Erythroblast (primary cell): ENCODE results near the gene SOCS1.

ENCODE experiments used
- GATA1 ChIP-seq: IDR thresholded peaks from 2 replicates; pipeline ENCODE4 v1.6.1; 2011; ENCODE audit warnings: low read depth, mild to moderate bottlenecking, control low read depth, low read length, moderate library complexity
- POLR2A ChIP-seq: IDR thresholded peaks from 2 replicates; pipeline ENCODE4 v1.6.1; 2011; ENCODE audit warnings: mild to moderate bottlenecking, low read length

DNA sequence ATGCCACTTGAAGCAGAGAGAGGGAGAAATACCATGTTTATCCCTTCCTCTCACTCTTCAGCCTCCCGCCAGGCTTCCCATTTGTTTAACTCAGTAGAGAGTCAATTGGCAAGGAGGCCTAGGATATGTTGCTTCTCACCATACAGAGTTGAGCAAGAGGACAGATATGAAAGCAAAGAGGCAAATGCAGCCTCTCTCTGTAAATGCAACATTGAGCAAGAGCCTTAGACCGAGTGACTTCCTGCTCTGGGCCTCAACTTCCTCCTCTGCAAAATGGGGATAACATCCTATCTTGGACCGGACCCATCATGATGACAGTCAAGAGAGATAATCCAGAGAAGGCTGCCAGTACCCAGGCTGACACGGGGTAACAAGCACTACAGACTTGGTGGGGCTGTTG is 36.8 kb downstream of the SOCS1 start:
- TF ChIP-seq POLR2A = no peak
- no peak for TF ChIP-seq GATA1
